H54 (cell line): ENCODE results near the gene ST8SIA5.

Source experiments
- DNase-seq: peaks from one replicate; pipeline ENCODE4 v3.0.0; 2011; ENCODE audit warnings: low spot score, mixed read lengths; ENCODE audit not compliant: insufficient read length
- FAIRE-seq: peaks from 3 replicates; lab custom pipeline; 2011; peaks lifted over from hg19 to GRCh38; lab: Jason Lieb, UNC
- POLR2A ChIP-seq: IDR thresholded peaks from 2 replicates; pipeline ENCODE4 v1.6.1; 2011; ENCODE audit warnings: low read depth, mild to moderate bottlenecking, low read length

The ST8SIA5 gene

DNA sequence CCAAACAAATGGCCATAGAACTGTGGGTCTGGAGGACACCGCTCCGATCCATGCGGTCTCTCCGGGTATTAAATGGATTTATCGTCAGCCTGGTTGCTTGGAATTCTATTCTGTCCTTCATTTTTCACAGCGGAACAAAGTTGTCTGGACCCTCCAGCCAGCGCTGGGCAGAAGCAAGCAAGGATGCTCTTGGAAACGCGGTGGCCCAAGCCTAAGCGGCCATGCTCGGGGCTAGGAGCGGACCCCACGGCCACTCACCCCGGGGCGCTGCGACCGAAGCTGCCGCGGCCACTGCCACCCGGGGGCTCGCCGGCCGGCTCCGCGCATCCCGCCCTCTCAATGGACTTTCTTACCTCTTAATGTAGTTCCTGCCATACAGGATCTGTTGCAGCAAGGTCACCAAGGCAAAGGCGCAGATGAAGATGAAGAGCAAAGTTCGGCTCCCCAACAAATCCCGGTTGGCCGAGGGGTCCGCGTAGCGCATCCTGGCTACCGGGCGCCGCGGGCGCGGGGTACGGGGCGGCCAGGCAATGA, 761 bp downstream of the ST8SIA5 start:
- TF ChIP-seq POLR2A: no peak
- no peak for DNase-seq
- no peak for FAIRE-seq

GRCh38 chr18:46755315-46756024, 1.4 kb downstream of the ST8SIA5 start:
- FAIRE-seq (no peak), DNase-seq (no peak)
- no peak for TF ChIP-seq POLR2A

DNA sequence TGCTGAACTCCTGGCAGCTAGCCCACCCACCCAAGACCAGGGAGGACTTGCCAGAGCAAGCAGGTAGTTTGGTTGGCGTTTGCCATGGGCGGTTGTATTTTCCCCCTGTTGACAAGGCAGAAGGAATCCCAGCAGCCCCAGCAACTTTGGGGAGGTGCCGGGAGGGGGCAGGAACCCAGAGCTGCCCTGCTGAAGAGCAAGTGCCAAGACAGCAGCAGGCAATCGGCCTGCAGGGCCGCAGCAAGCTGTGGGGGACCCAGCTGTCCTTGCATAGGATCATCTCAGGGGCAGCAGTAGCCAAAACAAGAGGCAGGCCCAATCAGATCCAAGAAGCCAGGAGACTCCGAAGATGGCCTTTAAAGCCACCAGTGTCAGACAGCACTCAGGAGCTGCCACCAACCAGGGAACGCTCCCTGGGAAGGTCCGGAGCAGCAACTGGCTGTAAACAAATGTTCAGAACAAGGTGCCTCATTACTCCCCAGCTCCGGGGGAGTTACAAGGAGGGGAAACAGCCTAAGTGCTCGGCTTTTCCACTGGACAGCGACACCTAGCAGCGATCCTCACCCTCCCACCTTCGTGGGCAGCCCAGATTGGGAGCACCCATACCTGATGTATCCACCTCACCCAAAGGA, 2.1 kb downstream of the ST8SIA5 start:
- TF ChIP-seq POLR2A: no peak
- DNase-seq (no peak), FAIRE-seq (no peak)

DNA sequence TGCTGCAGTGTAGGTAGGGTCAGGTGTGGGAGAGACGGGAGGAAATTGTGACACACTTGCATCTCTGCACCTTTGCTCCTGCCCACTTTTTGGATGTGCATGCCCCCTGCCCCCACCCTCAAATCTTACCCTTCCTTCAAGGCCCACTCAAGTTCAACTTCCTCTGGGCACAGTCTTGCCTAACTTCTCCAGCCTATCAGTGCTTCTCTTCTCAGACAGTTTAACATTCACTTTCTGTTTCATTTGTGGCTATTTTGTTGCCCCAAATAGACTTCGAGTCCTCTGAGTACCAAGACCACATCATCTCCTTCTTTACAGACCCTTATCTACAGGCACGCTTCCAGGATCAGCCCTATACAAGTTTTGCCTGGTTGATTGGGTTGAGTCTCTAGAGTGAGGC, 2.7 kb downstream of the ST8SIA5 start:
- TF ChIP-seq POLR2A: no peak
- no peak for FAIRE-seq
- DNase-seq: no peak

DNA sequence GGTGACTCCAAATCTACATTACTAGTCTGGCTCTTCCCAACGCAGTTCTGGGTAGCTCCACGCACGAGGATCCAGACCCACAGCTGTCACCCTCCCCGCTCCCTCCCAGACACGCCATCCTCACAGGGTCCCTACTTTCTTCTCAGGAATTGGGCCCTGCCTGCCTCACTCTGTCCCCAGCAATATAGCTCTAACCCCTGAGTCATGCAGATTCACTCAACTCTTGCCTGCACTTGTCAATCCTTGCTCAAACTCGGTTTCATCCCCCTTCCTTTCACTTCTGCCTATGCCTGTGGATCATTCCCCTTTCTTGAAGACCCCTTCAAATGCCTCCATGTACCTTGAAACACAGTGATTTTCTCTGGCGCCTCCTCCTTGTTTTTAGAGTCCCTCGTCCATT, 5.0 kb downstream of the ST8SIA5 start:
- no peak for TF ChIP-seq POLR2A
- FAIRE-seq: no peak
- no peak for DNase-seq

- DNase-seq (no peak), FAIRE-seq (no peak)
- TF ChIP-seq POLR2A: no peak
Measured at GRCh38 chr18:46750626-46751025, 6.2 kb downstream of the ST8SIA5 start.

- no peak for TF ChIP-seq POLR2A
- FAIRE-seq (no peak), DNase-seq (no peak)
Measured at GRCh38 chr18:46748466-46748865, 8.4 kb downstream of the ST8SIA5 start.

GRCh38 chr18:46740046-46740445, 16.8 kb downstream of the ST8SIA5 start:
- no peak for TF ChIP-seq POLR2A
- DNase-seq: no peak
- FAIRE-seq: no peak

DNA sequence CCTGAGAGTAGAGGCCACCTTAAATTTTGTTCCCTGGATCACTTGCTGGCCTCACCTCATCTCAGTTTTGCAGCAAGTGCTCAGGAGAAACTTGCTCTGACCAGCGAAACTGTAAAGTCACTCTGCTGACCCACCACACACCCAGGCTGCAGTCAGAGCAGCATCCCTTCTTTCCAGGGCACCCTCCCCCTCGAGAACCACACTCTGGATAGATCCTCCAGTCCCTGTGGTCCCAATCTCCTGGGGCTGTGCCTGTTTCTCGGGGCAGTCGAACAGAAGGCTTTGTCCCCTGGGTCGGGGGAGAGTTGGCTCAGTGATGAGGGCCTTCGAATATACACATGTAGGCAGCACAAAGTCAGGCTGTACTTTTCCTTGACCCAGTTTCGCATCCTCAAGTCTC, 18.4 kb downstream of the ST8SIA5 start:
- DNase-seq: no peak
- FAIRE-seq: no peak
- no peak for TF ChIP-seq POLR2A

DNA sequence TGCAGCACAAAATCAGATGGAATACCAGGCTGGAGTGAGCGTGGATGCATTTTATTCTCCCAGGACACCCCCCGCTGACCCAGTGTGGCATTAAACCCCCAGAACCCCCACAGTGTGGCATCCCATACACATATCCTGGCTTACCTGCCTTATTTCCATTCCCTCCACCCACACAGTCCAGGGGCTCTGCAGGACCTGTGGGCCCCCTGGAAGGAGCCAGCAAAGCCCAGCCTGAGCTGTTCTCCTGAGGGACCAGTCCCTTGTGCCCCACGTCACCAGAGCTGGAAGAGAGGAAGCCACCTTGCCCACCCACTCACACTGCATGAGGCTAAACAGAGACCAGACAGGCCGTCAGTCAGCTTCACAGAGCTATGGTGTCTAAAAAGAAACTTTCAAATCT, 20.1 kb downstream of the ST8SIA5 start:
- FAIRE-seq (no peak), DNase-seq (no peak)
- no peak for TF ChIP-seq POLR2A

DNA sequence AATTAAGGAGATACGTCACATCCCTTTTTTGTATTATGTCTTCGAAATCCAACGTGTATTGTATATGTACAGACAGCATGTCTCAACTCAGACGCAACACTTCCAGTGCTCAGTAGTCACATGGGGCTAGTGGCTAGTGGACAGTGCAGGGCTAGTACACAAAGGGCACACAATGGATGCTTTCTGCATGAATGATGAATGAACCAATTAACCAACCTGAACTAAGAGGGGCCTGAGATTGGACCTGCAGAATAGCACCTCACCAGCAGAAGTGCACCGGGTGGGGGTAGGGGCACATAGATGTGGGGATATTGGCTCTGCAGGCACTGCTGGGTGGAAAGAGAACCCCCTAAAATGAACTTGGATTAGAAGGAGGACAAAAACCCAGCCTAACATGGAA, 20.7 kb downstream of the ST8SIA5 start:
- no peak for FAIRE-seq
- no peak for TF ChIP-seq POLR2A
- DNase-seq: no peak

DNA sequence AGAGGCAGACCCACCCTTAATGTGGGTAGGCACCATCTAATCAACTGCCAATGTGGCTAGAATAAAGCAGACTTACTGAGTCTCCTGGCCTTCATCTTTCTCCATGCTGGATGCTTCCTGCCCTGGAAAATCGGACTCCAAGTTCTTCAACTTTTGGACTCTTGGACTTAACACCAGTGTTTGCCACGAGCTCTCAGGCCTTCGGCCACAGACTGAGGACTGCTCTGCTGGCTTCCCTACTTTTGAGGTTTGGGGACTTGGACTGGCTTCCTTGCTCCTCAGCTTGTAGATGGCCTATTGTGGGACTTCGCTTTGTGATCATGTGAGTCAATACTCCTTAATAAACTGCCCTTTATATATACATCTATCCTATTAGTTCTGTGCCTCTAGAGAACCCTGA, 21.9 kb downstream of the ST8SIA5 start:
- no peak for TF ChIP-seq POLR2A
- FAIRE-seq: no peak
- DNase-seq: no peak

DNA sequence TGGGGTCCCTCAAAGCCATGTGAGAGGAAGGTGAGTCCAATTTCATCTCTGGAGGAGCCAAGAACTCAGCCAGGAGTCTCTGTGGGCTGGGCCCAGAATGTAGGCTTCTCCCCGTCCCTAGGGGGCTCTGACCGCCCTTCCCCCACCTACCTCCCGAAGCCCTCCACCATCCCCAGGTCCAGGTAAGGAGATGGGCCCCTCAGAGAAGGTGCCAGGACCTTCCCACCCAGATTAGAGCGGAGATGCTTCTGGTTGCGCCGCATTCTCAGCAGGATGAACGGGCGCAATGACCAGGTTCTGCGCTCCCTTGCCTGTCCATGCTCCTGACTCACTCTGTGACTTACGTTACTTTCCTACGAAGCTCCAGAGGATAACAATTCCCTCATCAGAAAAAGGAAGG, 23.0 kb downstream of the ST8SIA5 start:
- DNase-seq: no peak
- FAIRE-seq: no peak
- no peak for TF ChIP-seq POLR2A

GRCh38 chr18:46732801-46733200, 24.1 kb downstream of the ST8SIA5 start:
- TF ChIP-seq POLR2A: no peak
- FAIRE-seq: no peak
- no peak for DNase-seq

DNA sequence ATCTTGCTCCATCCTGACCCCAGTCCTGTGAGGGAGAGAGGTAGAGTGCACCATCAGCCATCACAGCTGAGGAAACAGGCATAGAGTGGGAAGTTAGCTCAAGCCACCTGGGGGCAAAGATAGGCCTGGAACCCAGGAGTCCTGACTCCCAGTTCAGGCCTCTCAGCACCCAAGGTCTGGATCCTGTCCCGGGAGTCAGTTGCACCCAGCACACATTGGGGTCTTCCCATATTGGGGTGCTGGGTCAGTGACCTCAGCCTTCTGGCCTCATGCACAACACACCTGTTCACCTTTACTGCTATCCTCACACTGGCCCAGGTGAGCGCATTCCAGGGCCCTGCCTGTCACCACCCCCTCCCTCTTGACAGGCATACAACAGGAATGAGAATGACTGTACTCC, 24.7 kb downstream of the ST8SIA5 start:
- DNase-seq (no peak), FAIRE-seq (no peak)
- TF ChIP-seq POLR2A: no peak
